DND-41 (cell line): Measurements from ENCODE around the gene TBCD.
A peak's percentile ranks its signal among the peaks of the same experiment; 100 is the strongest.

Experiments
- ATAC-seq: fragments of 200-7000 bp; cut with Tn5 transposase; 3 replicates; pipeline ENCODE4 v1.9.1; 2021; ENCODE audit warnings: low read depth; ENCODE audit not compliant: insufficient read depth
- DNase-seq: peaks from one replicate; pipeline ENCODE4 v3.0.0-alpha.2; 2020
- H2AFZ ChIP-seq: 2 replicates; pipeline ENCODE4 v1.6.0; 2012; ENCODE audit warnings: low read depth, low read length
- H3K27ac ChIP-seq: 2 replicates; pipeline ENCODE4 v1.5.1; 2012; ENCODE audit warnings: low read length, inconsistent platforms
- H3K27me3 ChIP-seq: fragments of 200-600 bp; sonication (generic); 2 replicates; pipeline ENCODE4 v1.6.0; 2012; ENCODE audit warnings: low read length, mild to moderate bottlenecking, inconsistent platforms; ENCODE audit not compliant: insufficient read depth, poor library complexity
- H3K36me3 ChIP-seq: 2 replicates; pipeline ENCODE4 v1.5.1; 2012; ENCODE audit warnings: low read length, inconsistent platforms; ENCODE audit not compliant: insufficient read depth
- H3K4me1 ChIP-seq: 2 replicates; pipeline ENCODE4 v1.5.1; 2012; ENCODE audit warnings: mild to moderate bottlenecking, low read length; ENCODE audit not compliant: insufficient read depth
- H3K4me2 ChIP-seq: 2 replicates; pipeline ENCODE4 v1.6.0; 2012; ENCODE audit warnings: mild to moderate bottlenecking, moderate library complexity, low read length, inconsistent platforms; ENCODE audit not compliant: insufficient read depth
- H3K4me3 ChIP-seq, 2 experiments: fragments of 200-600 bp in 1 of 2; shearing (Covaris generic) in 1 of 2; 2 replicates each; pipeline ENCODE4 v1.5.1; 2012 to 2016; ENCODE audit warnings: inconsistent platforms in 2 of 2, low read length in 2 of 2, mild to moderate bottlenecking in 2 of 2, low read depth in 1 of 2, moderate library complexity in 1 of 2
- H3K79me2 ChIP-seq: 2 replicates; pipeline ENCODE4 v1.6.0; 2012; ENCODE audit warnings: low read length, inconsistent platforms; ENCODE audit not compliant: insufficient read depth
- H3K9ac ChIP-seq: 2 replicates; pipeline ENCODE4 v1.6.0; 2012; ENCODE audit warnings: low read depth, mild to moderate bottlenecking, inconsistent platforms, low read length, moderate library complexity
- H3K9me3 ChIP-seq: 2 replicates; pipeline ENCODE4 v1.5.1; 2012; ENCODE audit warnings: low read length, moderate library complexity, mild to moderate bottlenecking, inconsistent platforms; ENCODE audit not compliant: insufficient read depth, severe bottlenecking
- H4K20me1 ChIP-seq: 2 replicates; pipeline ENCODE4 v1.6.0; 2012; ENCODE audit warnings: low read length; ENCODE audit not compliant: insufficient read depth
- EZH2 ChIP-seq: IDR thresholded peaks from 3 replicates; pipeline ENCODE4 v1.6.1; 2012; ENCODE audit warnings: borderline replicate concordance, low read depth, mild to moderate bottlenecking, moderate library complexity, low read length, inconsistent platforms; ENCODE audit not compliant: severe bottlenecking
- TF ChIP-seq, protein P1 (sequence below): IDR thresholded peaks from 2 replicates; pipeline ENCODE4 v1.5.1; 2012; ENCODE audit warnings: borderline replicate concordance, low read length, moderate library complexity, mild to moderate bottlenecking; ENCODE audit not compliant: poor library complexity, severe bottlenecking; ENCODE audit errors: extremely low read depth

TBCD gene

GRCh38 chr17:82751571-82752370, at the start of gene TBCD:
Gene TBCD (plus strand): TSS chr17:82752065. CDS start chr17:82752194, 129 bp downstream.
- DNase-seq (peak; percentile 89), ATAC-seq (peak; percentile 86)
- no peak for TF ChIP-seq EZH2
- TF ChIP-seq, protein P1, sequence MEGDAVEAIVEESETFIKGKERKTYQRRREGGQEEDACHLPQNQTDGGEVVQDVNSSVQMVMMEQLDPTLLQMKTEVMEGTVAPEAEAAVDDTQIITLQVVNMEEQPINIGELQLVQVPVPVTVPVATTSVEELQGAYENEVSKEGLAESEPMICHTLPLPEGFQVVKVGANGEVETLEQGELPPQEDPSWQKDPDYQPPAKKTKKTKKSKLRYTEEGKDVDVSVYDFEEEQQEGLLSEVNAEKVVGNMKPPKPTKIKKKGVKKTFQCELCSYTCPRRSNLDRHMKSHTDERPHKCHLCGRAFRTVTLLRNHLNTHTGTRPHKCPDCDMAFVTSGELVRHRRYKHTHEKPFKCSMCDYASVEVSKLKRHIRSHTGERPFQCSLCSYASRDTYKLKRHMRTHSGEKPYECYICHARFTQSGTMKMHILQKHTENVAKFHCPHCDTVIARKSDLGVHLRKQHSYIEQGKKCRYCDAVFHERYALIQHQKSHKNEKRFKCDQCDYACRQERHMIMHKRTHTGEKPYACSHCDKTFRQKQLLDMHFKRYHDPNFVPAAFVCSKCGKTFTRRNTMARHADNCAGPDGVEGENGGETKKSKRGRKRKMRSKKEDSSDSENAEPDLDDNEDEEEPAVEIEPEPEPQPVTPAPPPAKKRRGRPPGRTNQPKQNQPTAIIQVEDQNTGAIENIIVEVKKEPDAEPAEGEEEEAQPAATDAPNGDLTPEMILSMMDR, result peak; percentile 11
- Histone ChIP-seq H4K20me1 (peaks cover 33% of the 10 kb centered on the region; the same call in 1 of the 2 replicates), H3K27me3 (no peaks in the 10 kb centered on the region), H3K9me3 (no peaks in the 10 kb centered on the region), H3K4me1 (peaks cover 30% of the 10 kb centered on the region), H3K27ac (peak within 1 kb of the TSS; percentile 84), H3K4me2 (peak within 1 kb of the TSS; percentile 94), H3K79me2 (peaks cover 46% of the 10 kb centered on the region), H3K36me3 (peaks cover 24% of the 10 kb centered on the region), H3K4me3 (peak within 1 kb of the TSS; percentile 51 to 84), H3K9ac (peak within 1 kb of the TSS; percentile 82), H2AFZ (peak within 1 kb of the TSS; percentile 67)

GRCh38 chr17:82702231-82702927, 49.5 kb upstream of the TBCD start:
- Histone ChIP-seq H3K36me3 (no peaks in the 10 kb centered on the region), H3K9ac (no peak overlapping the region), H3K4me2 (no peak overlapping the region), H3K9me3 (no peaks in the 10 kb centered on the region), H3K79me2 (no peaks in the 10 kb centered on the region), H2AFZ (no peak overlapping the region), H3K4me3 (no peak overlapping the region), H3K27ac (no peak overlapping the region), H3K27me3 (peaks cover 3% of the 10 kb centered on the region), H4K20me1 (no peaks in the 10 kb centered on the region; the same call in none of the 2 replicates), H3K4me1 (peaks cover 14% of the 10 kb centered on the region)
- ATAC-seq, result no peak
- TF ChIP-seq, protein P1, result no peak
- TF ChIP-seq EZH2, result no peak
- DNase-seq, result no peak

- Histone ChIP-seq H3K4me2 (no peak overlapping the region), H3K9me3 (no peaks in the 10 kb centered on the region), H4K20me1 (no peaks in the 10 kb centered on the region; the same call in 1 of the 2 replicates), H3K36me3 (no peaks in the 10 kb centered on the region), H3K27ac (no peak overlapping the region), H3K4me3 (no peak overlapping the region), H3K27me3 (peaks cover 3% of the 10 kb centered on the region), H3K4me1 (peaks cover 7% of the 10 kb centered on the region), H3K79me2 (no peaks in the 10 kb centered on the region), H2AFZ (no peak overlapping the region), H3K9ac (no peak overlapping the region)
- DNase-seq, result no peak
- TF ChIP-seq, protein P1, result no peak
- no peak for TF ChIP-seq EZH2
- no peak for ATAC-seq
Measured at GRCh38 chr17:82703036-82703745, 48.7 kb upstream of the TBCD start.
